PC-9 (cell line): ENCODE measurements around the gene ESR1. TPM values are rescaled to one million over a fixed set of nuclear protein-coding genes. Genes with fewer than 3 reads are reported as not detected.

Source experiments
- BruUV-seq: library from RNA; stranded (reverse); fragments of 400-500 nt; replicated peaks from 2 replicates; lab custom pipeline; 2021; lab: Mats Ljungman, UMichigan
- CTCF ChIA-PET: fragments of 300-600 bp; sonication (Branson Sonifier 250); formaldehyde crosslinking; loops from one replicate; lab custom pipeline; 2022; ENCODE audit warnings: antibody characterized with exemption; lab: Charles Lee
- POLR2A ChIA-PET: fragments of 300-600 bp; sonication (Branson Sonifier 250); formaldehyde crosslinking; loops from one replicate; lab custom pipeline; 2022; ENCODE audit warnings: antibody characterized with exemption; ENCODE audit not compliant: unreplicated experiment; lab: Charles Lee
- DNase-seq, 2 experiments: peaks; one replicate each; pipeline versions ENCODE4 v3.0.0 to v3.0.0-alpha.2; 2015 to 2022; ENCODE audit warnings: mixed read lengths in 1 of 2
- H2AFZ ChIP-seq: fragments of 200-600 bp; sonication (generic); 2 replicates; pipeline ENCODE4 v1.8.1; 2017; ENCODE audit warnings: antibody characterized with exemption
- H3F3A ChIP-seq: fragments of 200-600 bp; sonication (generic); 2 replicates; pipeline ENCODE4 v1.8.1; 2017; ENCODE audit warnings: antibody characterized with exemption, mild to moderate bottlenecking, low read depth; ENCODE audit not compliant: insufficient read depth
- H3K27ac ChIP-seq: fragments of 200-600 bp; sonication (generic); 2 replicates; pipeline ENCODE4 v1.6.1; 2016; ENCODE audit warnings: mixed run types
- H3K27me3 ChIP-seq: fragments of 200-600 bp; sonication (generic); 2 replicates; pipeline ENCODE4 v1.6.1; 2016; ENCODE audit warnings: low read depth, mixed run types; ENCODE audit not compliant: insufficient read depth
- H3K36me3 ChIP-seq: fragments of 200-600 bp; sonication (generic); 2 replicates; pipeline ENCODE4 v1.6.1; 2016; ENCODE audit warnings: low read depth, mixed run types
- H3K4me1 ChIP-seq: fragments of 200-600 bp; sonication (generic); replicated peaks from 2 replicates; pipeline ENCODE4 v1.6.1; 2016; ENCODE audit warnings: mixed run types; ENCODE audit not compliant: insufficient read depth
- H3K4me2 ChIP-seq: fragments of 200-600 bp; sonication (generic); 2 replicates; pipeline ENCODE4 v1.6.1; 2017; ENCODE audit warnings: mixed run types
- H3K4me3 ChIP-seq: fragments of 200-600 bp; sonication (generic); 2 replicates; pipeline ENCODE4 v1.6.1; 2016; ENCODE audit warnings: mixed run types
- H3K79me2 ChIP-seq: fragments of 200-600 bp; sonication (generic); 2 replicates; pipeline ENCODE4 v1.6.1; 2017; ENCODE audit warnings: low read depth, mixed run types
- H3K9me2 ChIP-seq: fragments of 200-600 bp; sonication (generic); 2 replicates; pipeline ENCODE4 v1.8.1; 2017; ENCODE audit warnings: mild to moderate bottlenecking; ENCODE audit not compliant: insufficient read depth
- H3K9me3 ChIP-seq: fragments of 200-600 bp; sonication (generic); 2 replicates; pipeline ENCODE4 v1.8.1; 2016; ENCODE audit warnings: low read depth; ENCODE audit not compliant: insufficient read depth
- H4K20me1 ChIP-seq: fragments of 200-600 bp; sonication (generic); 2 replicates; pipeline ENCODE4 v1.8.1; 2017; ENCODE audit not compliant: insufficient read depth
- EZH2 ChIP-seq: fragments of 200-600 bp; sonication (generic); IDR thresholded peaks from 2 replicates; pipeline ENCODE4 v1.8.0; 2017; ENCODE audit warnings: antibody characterized with exemption, low read depth
- intact Hi-C: fragments of 100-400 bp; cut with micrococcal nuclease; formaldehyde crosslinking; loops from one replicate; pipeline ENCODE4 v1.10.0; 2022; ENCODE audit not compliant: unreplicated experiment
- total RNA-seq: library from RNA; stranded (reverse); gene quantifications from 2 replicates; pipeline ENCODE4 v1.2.3, GENCODE V29; 2021
- TF ChIP-seq, protein P1 (sequence below): fragments of 200-600 bp; sonication (generic); conservative IDR thresholded peaks from 2 replicates; pipeline ENCODE4 v1.6.1; 2017; ENCODE audit warnings: mixed run types, antibody characterized with exemption, mild to moderate bottlenecking, moderate library complexity

The ESR1 gene
- total RNA-seq, 1 experiment from 2014 or later, result 1.5 TPM

DNA sequence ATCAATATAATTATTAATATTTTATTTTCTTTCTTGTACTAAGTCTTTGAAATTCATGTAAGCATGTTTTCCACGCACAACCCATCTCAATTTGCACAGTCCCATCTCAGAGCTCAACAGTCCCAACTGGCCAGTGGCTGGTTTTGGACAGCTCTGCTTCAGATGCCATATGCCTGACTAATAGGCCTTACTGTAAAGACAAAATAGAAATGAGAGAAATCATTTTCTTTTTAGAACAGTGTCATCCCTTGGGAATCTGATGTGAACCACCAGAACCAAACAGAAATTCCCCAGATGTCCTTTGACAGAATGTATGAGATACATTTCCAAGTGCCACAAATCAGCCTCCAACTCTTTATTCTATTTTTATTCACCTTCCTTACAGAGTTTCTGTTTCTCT, 338.9 kb downstream of the ESR1 start:
- POLR2A ChIA-PET, result interaction anchor here (0.7 kb wide), 1 partner anchor 337 kb away, joined by 9 read pairs; no protein-coding TSS in a partner anchor
- Histone ChIP-seq H3K79me2 (no peaks in the 10 kb centered on the region), H3K4me3 (no peak overlapping the region), H3F3A (no peaks in the 10 kb centered on the region), H3K4me1 (no peaks in the 10 kb centered on the region), H3K9me2 (no peaks in the 10 kb centered on the region), H3K9me3 (no peaks in the 10 kb centered on the region), H4K20me1 (no peaks in the 10 kb centered on the region), H2AFZ (no peak overlapping the region), H3K27me3 (no peaks in the 10 kb centered on the region), H3K36me3 (no peaks in the 10 kb centered on the region), H3K4me2 (no peak overlapping the region), H3K27ac (no peak overlapping the region)
- BruUV-seq, result no TSS peak
- no peak for TF ChIP-seq EZH2
- TF ChIP-seq, protein P1, sequence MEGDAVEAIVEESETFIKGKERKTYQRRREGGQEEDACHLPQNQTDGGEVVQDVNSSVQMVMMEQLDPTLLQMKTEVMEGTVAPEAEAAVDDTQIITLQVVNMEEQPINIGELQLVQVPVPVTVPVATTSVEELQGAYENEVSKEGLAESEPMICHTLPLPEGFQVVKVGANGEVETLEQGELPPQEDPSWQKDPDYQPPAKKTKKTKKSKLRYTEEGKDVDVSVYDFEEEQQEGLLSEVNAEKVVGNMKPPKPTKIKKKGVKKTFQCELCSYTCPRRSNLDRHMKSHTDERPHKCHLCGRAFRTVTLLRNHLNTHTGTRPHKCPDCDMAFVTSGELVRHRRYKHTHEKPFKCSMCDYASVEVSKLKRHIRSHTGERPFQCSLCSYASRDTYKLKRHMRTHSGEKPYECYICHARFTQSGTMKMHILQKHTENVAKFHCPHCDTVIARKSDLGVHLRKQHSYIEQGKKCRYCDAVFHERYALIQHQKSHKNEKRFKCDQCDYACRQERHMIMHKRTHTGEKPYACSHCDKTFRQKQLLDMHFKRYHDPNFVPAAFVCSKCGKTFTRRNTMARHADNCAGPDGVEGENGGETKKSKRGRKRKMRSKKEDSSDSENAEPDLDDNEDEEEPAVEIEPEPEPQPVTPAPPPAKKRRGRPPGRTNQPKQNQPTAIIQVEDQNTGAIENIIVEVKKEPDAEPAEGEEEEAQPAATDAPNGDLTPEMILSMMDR, result no peak
- intact Hi-C loops, result no loop called here
- no peak for DNase-seq
- CTCF ChIA-PET, result no interaction called here

GRCh38 chr6:152147269-152147668, 339.8 kb downstream of the ESR1 start:
- no peaks in the 10 kb centered on the region for H3K27me3 ChIP-seq
- CTCF ChIA-PET, result no interaction called here
- TF ChIP-seq, protein P1, result no peak
- no peak for TF ChIP-seq EZH2

DNA sequence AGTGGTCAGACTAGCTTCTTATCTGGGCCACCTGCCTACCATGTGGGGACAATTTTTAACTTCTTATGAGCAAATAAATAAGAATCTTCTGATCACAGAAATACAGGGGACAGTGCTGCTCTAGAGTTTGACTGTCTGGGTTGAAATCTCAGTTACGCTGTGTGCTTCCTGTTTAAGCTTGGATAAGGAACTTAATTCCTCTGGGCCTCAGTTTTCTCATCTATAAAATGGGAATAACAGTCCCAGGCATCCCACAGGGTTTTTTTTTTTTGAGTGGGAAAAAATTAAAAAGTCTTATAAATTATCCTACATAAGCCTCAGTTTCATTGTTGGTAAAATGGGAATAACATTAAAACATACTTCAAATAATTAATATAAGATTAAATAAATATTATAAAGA, 340.9 kb downstream of the ESR1 start:
- ChIA-PET POLR2A (interaction anchor here (0.5 kb wide), 1 partner anchor 62 kb away, joined by 11 read pairs; no protein-coding TSS in a partner anchor), CTCF (no interaction called here)
- no peak overlapping the region for H3K4me3 ChIP-seq
- no peaks in the 10 kb centered on the region for H3K9me3 ChIP-seq
- H3K27me3 ChIP-seq, result no peaks in the 10 kb centered on the region
- H3K36me3 ChIP-seq, result no peaks in the 10 kb centered on the region
- no peaks in the 10 kb centered on the region for H3K79me2 ChIP-seq
- H3K4me2 ChIP-seq, result no peak overlapping the region
- H3K4me1 ChIP-seq, result no peaks in the 10 kb centered on the region
- no TSS peak for BruUV-seq
- intact Hi-C loops, result no loop called here
- H3K9me2 ChIP-seq, result no peaks in the 10 kb centered on the region
- no peak overlapping the region for H2AFZ ChIP-seq
- no peak for TF ChIP-seq EZH2
- TF ChIP-seq, protein P1, result no peak
- H3F3A ChIP-seq, result no peaks in the 10 kb centered on the region
- H3K27ac ChIP-seq, result no peak overlapping the region
- no peak for DNase-seq
- no peaks in the 10 kb centered on the region for H4K20me1 ChIP-seq

More at GRCh38 chr6:152147269-152147668, 339.8 kb downstream of the ESR1 start:
- Histone ChIP-seq H4K20me1 (no peaks in the 10 kb centered on the region), H3K9me2 (no peaks in the 10 kb centered on the region), H3F3A (no peaks in the 10 kb centered on the region), H3K36me3 (no peaks in the 10 kb centered on the region), H3K79me2 (no peaks in the 10 kb centered on the region), H3K4me1 (no peaks in the 10 kb centered on the region), H3K27ac (no peak overlapping the region), H3K9me3 (no peaks in the 10 kb centered on the region), H2AFZ (no peak overlapping the region), H3K4me2 (no peak overlapping the region), H3K4me3 (no peak overlapping the region)
- intact Hi-C loops, result no loop called here
- POLR2A ChIA-PET, result no interaction called here
- no peak for DNase-seq
- no TSS peak for BruUV-seq
